OCI-LY7 (cell line): ENCODE results near the gene SLC25A33. TPM values are rescaled to one million over a fixed set of nuclear protein-coding genes. Genes with fewer than 3 reads are reported as not detected.
"Not testable (repeated sequence)": the region's sequence is repeated elsewhere in the genome, so short reads cannot be mapped to it uniquely, and the experiment has no call there.

ENCODE experiments used
- BruUV-seq: library from RNA; stranded (reverse); fragments of 400-500 nt; replicated peaks from 2 replicates; lab custom pipeline; 2021; lab: Mats Ljungman, UMichigan
- CTCF ChIA-PET: fragments of 300-600 bp; sonication (Branson Sonifier 250); formaldehyde crosslinking; loops from one replicate; lab custom pipeline; 2022; ENCODE audit warnings: antibody characterized with exemption; ENCODE audit not compliant: unreplicated experiment; lab: Charles Lee
- POLR2A ChIA-PET: fragments of 300-600 bp; sonication (Branson Sonifier 250); formaldehyde crosslinking; loops from one replicate; lab custom pipeline; 2022; ENCODE audit warnings: antibody characterized with exemption; lab: Charles Lee
- DNase-seq: peaks from one replicate; pipeline ENCODE4 v3.0.0-alpha.2; 2015; ENCODE audit warnings: low spot score
- H2AFZ ChIP-seq: fragments of 200-600 bp; sonication (generic), shearing (Covaris generic); 2 replicates; pipeline ENCODE4 v1.6.1; 2014; ENCODE audit warnings: mild to moderate bottlenecking, antibody characterized with exemption, low read length, moderate library complexity
- H3K27ac ChIP-seq: fragments of 200-600 bp; sonication (generic); 2 replicates; pipeline ENCODE4 v1.5.1; 2014; ENCODE audit warnings: mixed run types, low read depth, mild to moderate bottlenecking, moderate library complexity, low read length, inconsistent platforms; ENCODE audit not compliant: poor library complexity, severe bottlenecking
- H3K36me3 ChIP-seq: fragments of 200-600 bp; sonication (generic); 2 replicates; pipeline ENCODE4 v1.6.1; 2014; ENCODE audit warnings: mild to moderate bottlenecking, antibody characterized with exemption, low read length, moderate library complexity, mixed read lengths; ENCODE audit not compliant: insufficient read depth
- H3K4me1 ChIP-seq: fragments of 200-600 bp; sonication (generic); 2 replicates; pipeline ENCODE4 v1.5.1; 2014; ENCODE audit warnings: mild to moderate bottlenecking, low read length; ENCODE audit not compliant: insufficient read depth, poor library complexity, severe bottlenecking
- H3K4me2 ChIP-seq: fragments of 200-600 bp; sonication (generic); 2 replicates; pipeline ENCODE4 v1.6.1; 2014; ENCODE audit warnings: mild to moderate bottlenecking, low read length
- H3K4me3 ChIP-seq: fragments of 200-600 bp; sonication (generic); 2 replicates; pipeline ENCODE4 v1.5.1; 2014; ENCODE audit warnings: mild to moderate bottlenecking, low read depth, low read length; ENCODE audit not compliant: poor library complexity, severe bottlenecking
- H3K79me2 ChIP-seq: fragments of 200-600 bp; sonication (generic); 2 replicates; pipeline ENCODE4 v1.6.1; 2016; ENCODE audit warnings: low read depth, mild to moderate bottlenecking, low read length, moderate library complexity, mixed read lengths; ENCODE audit not compliant: insufficient read depth
- H3K9me2 ChIP-seq: fragments of 200-600 bp; sonication (generic); 2 replicates; pipeline ENCODE4 v1.6.1; 2016; ENCODE audit warnings: mild to moderate bottlenecking, low read length, mixed read lengths; ENCODE audit not compliant: insufficient read depth
- H3K9me3 ChIP-seq: fragments of 200-600 bp; sonication (generic); 2 replicates; pipeline ENCODE4 v1.6.1; 2014; ENCODE audit warnings: mild to moderate bottlenecking, mixed run types, low read length, mixed read lengths
- H4K20me1 ChIP-seq: fragments of 200-600 bp; sonication (generic); 2 replicates; pipeline ENCODE4 v1.6.1; 2014; ENCODE audit warnings: mild to moderate bottlenecking, antibody characterized with exemption, low read length, moderate library complexity, mixed read lengths; ENCODE audit not compliant: insufficient read depth
- EZH2phosphoT487 ChIP-seq: fragments of 200-600 bp; sonication (generic); IDR thresholded peaks from 2 replicates; pipeline ENCODE4 v1.6.1; 2018; ENCODE audit warnings: low read depth, borderline replicate concordance, mild to moderate bottlenecking, mixed run types, antibody characterized with exemption, low read length, moderate library complexity, mixed read lengths
- intact Hi-C: fragments of 100-400 bp; cut with micrococcal nuclease; formaldehyde crosslinking; loops from one replicate; pipeline ENCODE4 v1.10.0; 2022; ENCODE audit not compliant: unreplicated experiment
- total RNA-seq, 2 experiments: library from RNA; depleted of rRNA in 1 of 2; stranded (reverse); fragments of >200 nt in 1 of 2; shearing (Covaris generic) in 1 of 2; gene quantifications; 2 replicates each; pipeline ENCODE4 v1.2.3, GENCODE V29; 2014 to 2022
- TF ChIP-seq, protein P1 (sequence below): fragments of 200-600 bp; sonication (generic); conservative IDR thresholded peaks from 2 replicates; pipeline ENCODE4 v1.5.1; 2014; ENCODE audit warnings: mild to moderate bottlenecking, antibody characterized with exemption, low read length, moderate library complexity, mixed read lengths

The SLC25A33 gene
- total RNA-seq, 2 experiments from 2014 or later = 15.1 to 16.5 TPM

DNA sequence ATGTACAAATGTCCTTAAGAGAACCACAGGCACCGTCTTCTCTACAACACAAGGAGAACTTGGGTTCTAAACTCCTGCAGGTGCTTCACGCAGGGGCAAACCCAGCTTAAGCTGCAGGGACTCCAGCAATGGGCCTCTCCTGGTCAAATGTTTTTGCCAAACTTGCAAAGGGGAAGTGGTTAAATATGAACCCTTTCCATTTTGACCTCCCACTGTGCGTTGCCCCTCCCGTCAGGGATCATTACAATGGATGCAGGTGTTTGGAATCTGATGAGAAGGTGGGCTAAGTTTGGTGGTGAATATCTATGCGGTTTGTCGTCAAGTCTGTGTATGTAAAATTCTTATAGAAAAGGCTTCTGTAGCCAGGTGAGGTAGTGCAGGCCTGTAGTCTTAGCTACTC, 29.1 kb upstream of the SLC25A33 start:
- Histone ChIP-seq H2AFZ (no peak overlapping the region), H3K9me2 (no peaks in the 10 kb centered on the region), H3K4me3 (no peak overlapping the region), H3K4me1 (no peaks in the 10 kb centered on the region), H3K36me3 (no peaks in the 10 kb centered on the region), H3K27ac (no peak overlapping the region), H3K79me2 (no peaks in the 10 kb centered on the region), H3K4me2 (no peak overlapping the region), H3K9me3 (no peaks in the 10 kb centered on the region), H4K20me1 (no peaks in the 10 kb centered on the region)
- no peak for DNase-seq
- POLR2A ChIA-PET = interaction anchor here (0.6 to 0.7 kb wide), 2 partner anchors 36 to 505 kb away, joined by 3 to 4 read pairs; no protein-coding TSS in a partner anchor
- intact Hi-C loops = no loop called here
- TF ChIP-seq, protein P1, sequence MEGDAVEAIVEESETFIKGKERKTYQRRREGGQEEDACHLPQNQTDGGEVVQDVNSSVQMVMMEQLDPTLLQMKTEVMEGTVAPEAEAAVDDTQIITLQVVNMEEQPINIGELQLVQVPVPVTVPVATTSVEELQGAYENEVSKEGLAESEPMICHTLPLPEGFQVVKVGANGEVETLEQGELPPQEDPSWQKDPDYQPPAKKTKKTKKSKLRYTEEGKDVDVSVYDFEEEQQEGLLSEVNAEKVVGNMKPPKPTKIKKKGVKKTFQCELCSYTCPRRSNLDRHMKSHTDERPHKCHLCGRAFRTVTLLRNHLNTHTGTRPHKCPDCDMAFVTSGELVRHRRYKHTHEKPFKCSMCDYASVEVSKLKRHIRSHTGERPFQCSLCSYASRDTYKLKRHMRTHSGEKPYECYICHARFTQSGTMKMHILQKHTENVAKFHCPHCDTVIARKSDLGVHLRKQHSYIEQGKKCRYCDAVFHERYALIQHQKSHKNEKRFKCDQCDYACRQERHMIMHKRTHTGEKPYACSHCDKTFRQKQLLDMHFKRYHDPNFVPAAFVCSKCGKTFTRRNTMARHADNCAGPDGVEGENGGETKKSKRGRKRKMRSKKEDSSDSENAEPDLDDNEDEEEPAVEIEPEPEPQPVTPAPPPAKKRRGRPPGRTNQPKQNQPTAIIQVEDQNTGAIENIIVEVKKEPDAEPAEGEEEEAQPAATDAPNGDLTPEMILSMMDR = no peak
- TF ChIP-seq EZH2phosphoT487 = no peak
- BruUV-seq = no TSS peak
- CTCF ChIA-PET = no interaction called here

- H3K9me3 ChIP-seq, H3K4me1 ChIP-seq, H3K27ac ChIP-seq, H3K4me2 ChIP-seq, H3K79me2 ChIP-seq, H2AFZ ChIP-seq, H3K36me3 ChIP-seq, H4K20me1 ChIP-seq, DNase-seq, H3K9me2 ChIP-seq, intact Hi-C loops, H3K4me3 ChIP-seq, BruUV-seq: not testable (repeated sequence)
- POLR2A ChIA-PET = interaction anchor here (0.7 to 1.2 kb wide), 3 partner anchors 29 to 259 kb away, joined by 3 to 4 read pairs (median 3); no protein-coding TSS in a partner anchor
- CTCF ChIA-PET = interaction anchor here (1.3 kb wide), 1 partner anchor 20 kb away, joined by 4 read pairs; no protein-coding TSS in a partner anchor
Observed at GRCh38 chr1:9515550-9515949, 23.7 kb upstream of the SLC25A33 start.

DNA sequence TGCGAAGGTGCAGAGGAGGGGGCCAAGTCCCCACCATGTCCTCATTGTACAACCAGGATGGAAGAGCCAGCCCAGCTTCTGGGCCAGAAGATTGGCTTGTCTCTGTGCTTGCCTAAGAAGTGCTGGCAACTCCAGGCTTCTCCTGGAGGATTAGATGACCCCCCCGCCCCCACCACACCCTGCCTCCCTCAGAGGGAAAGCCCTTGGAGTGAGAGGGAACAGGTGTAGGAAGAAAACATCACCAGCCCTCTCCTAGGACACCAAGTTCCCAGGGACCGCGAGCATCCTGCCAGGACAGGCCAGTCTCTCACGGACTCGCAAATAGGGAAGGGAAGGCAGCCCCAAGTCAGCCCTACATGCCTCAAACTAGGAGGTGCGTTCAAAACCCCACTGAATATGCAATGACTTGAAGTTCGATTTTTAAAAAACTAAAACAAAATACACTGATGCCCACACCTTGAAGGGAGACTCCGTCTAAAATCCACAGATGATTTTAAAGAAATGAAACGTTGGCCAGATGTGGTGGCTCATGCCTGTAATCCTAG, 20.7 kb upstream of the SLC25A33 start:
- Histone ChIP-seq H4K20me1 (no peaks in the 10 kb centered on the region), H2AFZ (no peak overlapping the region), H3K79me2 (no peaks in the 10 kb centered on the region), H3K36me3 (no peaks in the 10 kb centered on the region), H3K4me1 (peaks cover 5% of the 10 kb centered on the region), H3K4me2 (no peak overlapping the region), H3K4me3 (no peak overlapping the region), H3K9me3 (no peaks in the 10 kb centered on the region), H3K27ac (no peak overlapping the region), H3K9me2 (no peaks in the 10 kb centered on the region)
- ChIA-PET CTCF (no interaction called here), POLR2A (no interaction called here)
- no peak for TF ChIP-seq EZH2phosphoT487
- TF ChIP-seq, protein P1 = no peak
- intact Hi-C loops = no loop called here
- no TSS peak for BruUV-seq
- DNase-seq = no peak
